Dermis blood vessel endothelial cell (primary cell): Measurements from ENCODE around the gene TPTE. TPM values are rescaled to one million over a fixed set of nuclear protein-coding genes. Genes with fewer than 3 reads are reported as not detected.
"Not testable (repeated sequence)": the region's sequence is repeated elsewhere in the genome, so short reads cannot be mapped to it uniquely, and the experiment has no call there.

ENCODE experiments used
- DNase-seq: peaks from one replicate; pipeline ENCODE4 v3.0.0; 2010
- total RNA-seq: library from RNA; depleted of rRNA; stranded (reverse); fragments of >200 nt; gene quantifications from 2 replicates; pipeline ENCODE4 v1.2.3, GENCODE V29; 2014

The TPTE gene
- total RNA-seq, 1 donor from 2014 or later = not detected

- not testable (repeated sequence) for DNase-seq
Measured at GRCh38 chr21:10617133-10617752, 95.9 kb downstream of the TPTE start.

- no peak for DNase-seq
Measured at GRCh38 chr21:10627316-10627863, 106.0 kb downstream of the TPTE start.

DNA sequence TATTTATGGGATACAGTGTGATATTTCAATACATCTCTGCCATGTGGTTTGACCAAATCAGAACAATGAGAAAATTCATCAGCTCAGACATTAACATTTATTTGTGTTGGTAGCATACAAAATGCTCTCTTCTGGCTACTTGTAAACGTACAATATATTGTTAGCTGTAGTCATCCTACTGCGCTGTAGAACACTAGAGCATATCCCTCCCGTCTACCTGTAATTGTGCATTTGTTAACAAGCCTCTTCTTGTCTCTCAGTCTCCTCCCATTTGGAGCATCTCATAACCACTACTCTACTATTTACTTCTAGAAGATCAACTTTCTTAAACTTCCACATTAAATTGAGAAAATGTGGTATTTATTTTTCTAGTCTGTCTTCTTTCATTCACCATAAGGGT, 107.9 kb downstream of the TPTE start:
- not testable (repeated sequence) for DNase-seq

- DNase-seq = not testable (repeated sequence)
Measured at GRCh38 chr21:10630829-10631228, 109.4 kb downstream of the TPTE start.

DNA sequence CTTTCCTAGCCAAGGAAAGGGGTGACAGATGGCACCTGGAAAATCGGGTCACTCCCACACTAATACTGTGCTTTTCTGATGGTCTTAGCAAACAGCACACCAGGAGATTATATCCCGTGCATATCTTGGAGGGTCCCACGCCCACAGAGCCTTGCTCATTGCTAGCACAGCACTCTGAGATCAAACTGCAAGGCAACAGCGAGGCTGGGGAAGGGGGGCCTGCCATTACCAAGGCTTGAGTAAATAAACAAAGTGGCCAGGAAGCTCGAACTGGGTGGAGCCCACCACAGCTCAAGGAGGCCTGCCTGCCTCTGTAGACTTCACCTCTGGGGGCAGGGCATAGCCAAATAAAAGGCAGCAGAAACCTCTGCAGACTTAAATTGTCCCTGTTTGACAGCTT, 109.9 kb downstream of the TPTE start:
- DNase-seq = not testable (repeated sequence)

GRCh38 chr21:10638144-10638543, 116.8 kb downstream of the TPTE start:
- DNase-seq = not testable (repeated sequence)

GRCh38 chr21:10639123-10639522, 117.7 kb downstream of the TPTE start:
- DNase-seq = no peak

DNA sequence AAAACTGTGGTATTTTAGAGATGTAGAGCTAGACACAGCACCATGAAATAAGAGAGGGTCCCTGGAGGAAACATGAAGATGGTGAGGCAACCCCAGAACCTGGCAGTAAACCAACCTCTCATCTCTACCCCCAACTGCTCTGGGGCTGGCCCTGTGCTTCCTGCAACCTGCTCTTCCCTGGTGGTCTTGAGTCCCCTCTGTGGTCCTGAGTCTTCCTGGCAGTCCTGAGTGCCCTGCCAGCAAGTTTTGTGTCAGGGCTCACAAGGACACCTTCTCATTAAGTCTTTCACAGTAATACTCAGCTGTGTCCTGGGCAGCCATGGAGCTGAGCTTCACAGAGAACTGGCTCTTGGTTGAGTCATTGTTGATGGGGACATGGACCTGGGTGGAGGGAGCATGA, 118.4 kb downstream of the TPTE start:
- not testable (repeated sequence) for DNase-seq

DNA sequence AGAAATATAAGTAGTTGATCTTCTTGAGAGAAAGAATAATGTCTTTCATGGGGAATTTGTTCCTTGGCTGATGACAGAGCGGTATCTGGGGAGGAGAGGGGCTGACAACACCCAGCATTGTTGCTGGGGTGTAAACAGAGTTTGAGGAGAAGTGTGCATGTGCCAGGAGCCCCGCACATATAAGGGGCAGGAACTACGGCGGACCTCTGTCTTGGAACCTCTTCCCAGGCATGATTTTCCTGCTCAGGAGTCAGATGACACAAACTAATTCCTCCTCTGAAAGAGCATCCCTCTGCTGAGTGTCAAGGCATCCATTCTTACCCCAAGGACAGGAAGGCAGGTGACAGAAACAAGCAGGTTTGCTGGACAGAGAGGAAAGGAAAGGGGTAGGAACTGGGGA, 119.1 kb downstream of the TPTE start:
- DNase-seq = no peak

DNA sequence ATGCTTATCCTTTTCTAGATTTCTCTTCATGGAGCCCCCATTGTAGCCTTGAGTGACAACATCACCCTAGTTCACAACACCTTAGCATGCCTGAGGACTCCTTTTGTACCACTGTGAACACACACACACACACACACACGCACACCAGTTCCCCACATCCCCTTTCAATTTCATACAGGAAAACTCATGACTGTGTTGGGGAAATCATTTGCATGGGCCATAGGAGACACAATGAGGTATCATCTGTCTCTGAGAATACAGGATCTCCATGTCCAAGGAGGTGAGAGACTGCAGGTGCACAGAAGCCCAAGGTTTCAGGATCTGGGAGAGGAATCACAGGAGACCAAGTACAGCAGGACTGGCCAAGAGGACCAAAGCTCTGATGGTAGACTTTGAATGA, 119.7 kb downstream of the TPTE start:
- no peak for DNase-seq

- DNase-seq = not testable (repeated sequence)
Measured at GRCh38 chr21:10645667-10646066, 124.3 kb downstream of the TPTE start.

GRCh38 chr21:10649350-10650149, 128.2 kb downstream of the TPTE start:
- not testable (repeated sequence) for DNase-seq

- not testable (repeated sequence) for DNase-seq
Measured at GRCh38 chr21:10650297-10650696, 128.9 kb downstream of the TPTE start.
